Stimulated activated CD4-positive, alpha-beta T cell treated with anti-CD3 and anti-CD28 coated beads, Interleukin-2, amount 100 ng/mL, for 24 hours (primary cell): ENCODE data around the gene LIMS2.
A peak's percentile ranks its signal among the peaks of the same experiment; 100 is the strongest.

ENCODE experiments used
- DNase-seq, 2 donors: peaks; one replicate each; pipeline ENCODE4 v3.0.0-alpha.2; 2020

The LIMS2 gene

DNA sequence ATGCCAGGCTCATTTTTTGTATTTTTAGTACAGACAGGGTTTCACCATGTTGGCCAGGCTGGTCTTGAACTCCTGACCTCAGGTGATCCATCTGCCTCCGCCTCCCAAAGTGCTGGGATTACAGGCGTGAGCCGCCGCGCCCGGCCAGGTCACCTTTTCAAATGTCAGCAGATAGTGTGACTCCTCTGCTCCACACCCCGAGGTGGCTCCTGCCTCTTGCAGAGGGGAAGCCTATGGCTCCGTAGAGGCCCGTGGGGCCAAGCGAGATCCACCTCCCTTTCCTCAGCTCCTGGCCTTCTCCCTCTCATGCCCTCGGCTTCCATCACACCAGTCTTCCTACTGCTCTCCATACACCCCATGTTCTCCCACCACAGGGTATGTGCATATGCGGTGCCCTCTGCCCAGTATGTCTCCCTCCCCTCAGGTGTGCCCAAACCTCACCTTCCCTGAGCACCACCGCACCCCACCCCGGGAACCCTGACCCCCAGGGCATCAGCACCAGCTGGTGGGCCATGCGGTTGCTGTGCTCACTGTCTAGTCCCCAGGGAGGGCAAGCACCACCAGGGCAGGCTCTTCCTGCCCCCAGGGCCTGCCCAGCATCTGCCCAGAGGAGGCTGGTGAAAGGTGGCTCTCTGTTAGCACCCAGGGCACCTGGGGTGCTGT, 18.6 kb downstream of the LIMS2 start:
- DNase-seq = no peak

DNA sequence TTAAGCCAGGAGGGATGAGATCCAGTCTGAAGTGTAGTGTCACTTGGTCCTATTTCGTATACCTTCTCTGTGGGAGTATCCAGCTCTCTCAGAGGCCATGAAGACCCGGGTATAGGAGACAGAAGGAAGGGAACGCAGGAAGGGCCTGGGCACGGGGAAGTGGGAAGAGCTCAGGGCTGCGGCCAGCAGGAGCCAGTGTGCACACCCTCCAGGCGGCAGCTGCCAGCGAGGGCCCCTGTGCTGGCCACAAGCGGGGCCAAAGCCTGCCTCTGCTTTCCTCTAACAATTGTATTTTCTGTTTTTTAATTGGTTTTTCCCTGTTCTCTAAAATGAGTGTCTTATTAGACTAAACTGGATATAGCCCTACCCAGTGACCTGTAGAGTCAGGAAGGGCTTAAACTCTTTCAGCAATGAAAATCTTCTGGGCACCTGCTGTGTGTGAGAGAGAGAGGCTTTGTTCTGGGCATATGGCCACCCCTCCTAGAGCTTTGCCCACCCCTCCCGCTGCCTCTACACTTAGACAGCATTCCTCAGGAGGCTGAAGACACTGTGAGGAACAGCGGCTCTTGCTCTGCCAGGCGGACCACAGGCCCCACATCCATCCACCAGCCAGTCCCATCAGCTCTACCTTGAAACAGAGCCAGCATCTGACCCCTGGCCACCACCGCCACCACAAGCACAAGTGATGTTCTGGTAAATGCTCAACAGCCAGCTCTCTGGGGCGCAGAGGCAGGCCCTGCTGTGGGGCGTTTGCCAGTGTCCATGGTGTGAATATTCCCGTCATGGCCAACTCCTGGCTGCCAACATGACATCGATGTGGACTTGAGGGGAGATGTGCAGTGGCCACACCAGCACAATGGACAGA, 19.9 kb downstream of the LIMS2 start:
- DNase-seq = no peak

DNA sequence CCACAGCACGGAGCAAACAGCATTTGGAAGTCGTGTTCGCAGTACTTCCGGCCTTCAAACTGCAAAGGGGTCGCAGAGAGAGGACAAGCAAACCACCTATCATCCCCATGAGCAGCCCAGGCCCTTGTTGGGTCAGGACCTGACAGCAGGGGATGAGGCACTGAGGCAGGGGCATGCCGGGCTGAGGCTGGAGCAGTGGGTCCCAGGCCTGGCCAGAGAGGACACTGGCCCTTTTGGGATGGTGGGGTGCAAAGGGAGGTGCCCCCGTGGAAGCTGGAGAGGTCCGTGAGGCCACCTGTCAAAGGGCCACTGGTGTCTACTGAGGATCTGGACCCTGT, 20.5 kb downstream of the LIMS2 start:
- DNase-seq = no peak

DNA sequence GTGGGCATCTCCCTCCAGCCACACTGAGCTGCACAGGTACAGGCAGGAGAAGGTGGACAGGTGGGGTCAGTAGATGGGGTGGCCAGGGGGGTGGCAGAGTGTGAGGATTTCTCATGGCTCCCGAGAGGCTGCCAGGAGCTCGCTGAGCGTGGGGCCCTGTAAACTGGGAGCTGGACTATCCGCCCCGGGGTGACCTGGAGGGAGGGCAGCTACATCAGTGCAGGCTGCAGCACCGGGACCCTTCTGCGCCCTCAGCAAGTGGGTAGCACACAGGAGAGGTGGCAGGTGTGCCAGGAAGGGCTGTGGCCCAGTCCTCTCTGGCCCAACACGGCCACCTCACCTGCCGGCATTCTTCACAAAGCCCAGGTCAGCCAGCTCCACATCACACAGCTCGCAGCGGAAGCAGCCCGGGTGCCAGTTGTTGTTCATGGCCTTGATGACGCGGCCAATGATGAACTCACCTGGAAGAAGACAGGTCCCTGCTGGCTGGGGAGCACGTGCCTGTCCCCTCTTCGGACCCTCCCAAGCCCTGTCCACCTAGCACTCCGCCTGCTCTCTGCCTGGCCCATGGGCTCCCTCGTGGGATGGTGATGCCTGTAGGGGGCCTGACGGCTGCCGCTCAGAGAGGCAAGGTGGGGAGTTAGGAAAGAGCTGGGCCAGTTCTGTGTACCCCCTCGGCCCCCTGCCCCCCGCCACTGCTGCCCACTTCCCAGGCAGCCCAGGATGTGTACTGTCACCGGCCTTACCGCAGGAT, 21.1 kb downstream of the LIMS2 start:
- DNase-seq = no peak

DNA sequence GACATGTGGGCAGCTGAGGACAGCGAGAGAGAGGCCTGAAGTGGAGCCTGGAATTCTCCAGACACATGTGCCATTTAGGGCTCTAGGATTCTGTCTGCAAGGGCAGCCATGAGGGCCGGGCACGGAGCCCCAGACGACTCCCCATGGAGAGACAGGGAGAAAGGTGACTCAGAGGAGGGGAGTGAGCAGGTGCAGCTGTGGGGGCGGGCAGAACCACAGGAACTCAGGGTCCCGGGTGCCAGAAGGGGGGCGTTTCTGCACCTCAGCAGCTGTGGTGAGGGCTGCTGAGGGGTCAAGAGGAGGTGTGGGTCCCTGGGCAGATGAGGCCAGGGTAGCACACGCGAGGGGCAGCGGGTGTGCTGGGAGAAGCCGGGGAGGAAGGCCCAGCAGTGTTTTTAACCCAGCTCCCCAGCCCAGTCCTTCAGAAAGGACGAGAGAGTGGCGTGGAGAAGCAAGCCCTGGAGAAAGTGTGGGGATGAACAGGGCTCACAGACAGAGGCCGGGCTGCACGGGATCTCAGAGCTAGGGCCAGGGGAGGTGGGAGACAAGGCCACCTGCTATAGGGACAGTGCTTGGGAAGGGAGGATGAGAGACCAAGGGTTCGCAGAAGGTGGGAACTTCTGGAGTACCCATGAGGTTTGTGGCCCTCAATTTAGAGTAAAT, 21.8 kb downstream of the LIMS2 start:
- DNase-seq = no peak

DNA sequence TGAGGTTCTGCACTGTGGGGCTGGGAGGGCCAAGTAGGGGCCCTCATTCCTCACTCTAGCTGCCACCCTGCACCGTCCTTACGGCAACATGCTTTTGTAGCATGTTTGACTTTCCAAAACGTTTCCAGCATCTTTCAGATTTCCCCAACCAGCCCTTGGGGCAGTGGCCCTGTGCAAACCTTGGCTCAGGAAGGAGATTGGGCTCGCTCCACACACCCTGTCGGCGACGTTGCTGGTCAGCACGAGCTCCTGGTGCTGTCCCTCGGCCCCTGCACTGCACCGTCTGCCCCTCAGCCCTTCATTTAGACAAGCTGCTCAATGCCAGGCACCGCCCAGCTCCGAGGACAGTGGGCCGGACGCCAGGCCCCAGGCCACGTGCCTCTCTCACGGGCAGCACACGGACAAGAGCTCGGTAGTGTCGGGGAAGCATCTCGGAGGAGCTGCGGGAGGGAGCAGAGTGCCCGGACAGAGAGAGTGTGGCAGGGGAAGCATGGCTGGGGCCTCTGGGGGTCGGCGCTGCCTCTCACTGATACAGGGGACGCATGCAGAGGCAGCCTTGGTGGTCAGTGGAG, 22.5 kb downstream of the LIMS2 start:
- no peak for DNase-seq

DNA sequence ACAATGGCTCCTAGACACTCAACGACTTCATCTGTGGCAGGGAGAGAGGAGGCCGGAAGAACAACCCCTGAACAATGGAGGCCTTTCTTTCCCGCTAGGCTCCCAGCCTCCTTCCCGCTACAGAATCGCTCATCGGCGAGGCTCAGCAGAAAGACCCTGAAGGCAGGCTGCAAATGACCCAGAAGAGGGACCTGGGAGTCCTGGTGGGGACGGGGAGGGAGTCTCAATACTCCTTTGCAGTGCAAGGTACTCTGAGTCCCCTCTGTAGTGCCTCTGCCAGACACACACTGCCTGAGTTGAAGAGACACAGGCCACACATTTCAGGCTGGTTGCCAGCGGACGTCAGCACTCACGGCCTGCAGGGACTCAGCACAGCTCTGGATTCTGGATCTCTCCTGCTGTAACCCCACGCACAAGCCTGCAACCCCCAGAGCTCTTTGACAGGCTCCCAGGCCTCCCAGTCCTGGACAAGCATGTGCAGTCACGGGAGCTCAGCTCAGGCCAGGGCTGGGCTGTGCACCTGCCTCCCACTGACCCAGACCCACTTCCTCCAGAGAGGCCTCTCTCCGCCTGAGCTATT, 23.3 kb downstream of the LIMS2 start:
- DNase-seq = no peak

DNA sequence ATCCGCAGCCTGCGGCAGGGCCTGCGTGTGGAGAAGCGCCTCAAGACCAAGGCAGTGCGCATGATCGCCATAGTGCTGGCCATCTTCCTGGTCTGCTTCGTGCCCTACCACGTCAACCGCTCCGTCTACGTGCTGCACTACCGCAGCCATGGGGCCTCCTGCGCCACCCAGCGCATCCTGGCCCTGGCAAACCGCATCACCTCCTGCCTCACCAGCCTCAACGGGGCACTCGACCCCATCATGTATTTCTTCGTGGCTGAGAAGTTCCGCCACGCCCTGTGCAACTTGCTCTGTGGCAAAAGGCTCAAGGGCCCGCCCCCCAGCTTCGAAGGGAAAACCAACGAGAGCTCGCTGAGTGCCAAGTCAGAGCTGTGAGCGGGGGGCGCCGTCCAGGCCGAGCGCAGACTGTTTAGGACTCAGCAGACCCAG, 23.9 kb downstream of the LIMS2 start:
- DNase-seq = no peak

DNA sequence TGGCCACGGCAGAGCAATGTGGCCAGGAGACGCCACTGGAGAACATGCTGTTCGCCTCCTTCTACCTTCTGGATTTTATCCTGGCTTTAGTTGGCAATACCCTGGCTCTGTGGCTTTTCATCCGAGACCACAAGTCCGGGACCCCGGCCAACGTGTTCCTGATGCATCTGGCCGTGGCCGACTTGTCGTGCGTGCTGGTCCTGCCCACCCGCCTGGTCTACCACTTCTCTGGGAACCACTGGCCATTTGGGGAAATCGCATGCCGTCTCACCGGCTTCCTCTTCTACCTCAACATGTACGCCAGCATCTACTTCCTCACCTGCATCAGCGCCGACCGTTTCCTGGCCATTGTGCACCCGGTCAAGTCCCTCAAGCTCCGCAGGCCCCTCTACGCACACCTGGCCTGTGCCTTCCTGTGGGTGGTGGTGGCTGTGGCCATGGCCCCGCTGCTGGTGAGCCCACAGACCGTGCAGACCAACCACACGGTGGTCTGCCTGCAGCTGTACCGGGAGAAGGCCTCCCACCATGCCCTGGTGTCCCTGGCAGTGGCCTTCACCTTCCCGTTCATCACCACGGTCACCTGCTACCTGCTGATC, 24.4 kb downstream of the LIMS2 start:
- DNase-seq = no peak

DNA sequence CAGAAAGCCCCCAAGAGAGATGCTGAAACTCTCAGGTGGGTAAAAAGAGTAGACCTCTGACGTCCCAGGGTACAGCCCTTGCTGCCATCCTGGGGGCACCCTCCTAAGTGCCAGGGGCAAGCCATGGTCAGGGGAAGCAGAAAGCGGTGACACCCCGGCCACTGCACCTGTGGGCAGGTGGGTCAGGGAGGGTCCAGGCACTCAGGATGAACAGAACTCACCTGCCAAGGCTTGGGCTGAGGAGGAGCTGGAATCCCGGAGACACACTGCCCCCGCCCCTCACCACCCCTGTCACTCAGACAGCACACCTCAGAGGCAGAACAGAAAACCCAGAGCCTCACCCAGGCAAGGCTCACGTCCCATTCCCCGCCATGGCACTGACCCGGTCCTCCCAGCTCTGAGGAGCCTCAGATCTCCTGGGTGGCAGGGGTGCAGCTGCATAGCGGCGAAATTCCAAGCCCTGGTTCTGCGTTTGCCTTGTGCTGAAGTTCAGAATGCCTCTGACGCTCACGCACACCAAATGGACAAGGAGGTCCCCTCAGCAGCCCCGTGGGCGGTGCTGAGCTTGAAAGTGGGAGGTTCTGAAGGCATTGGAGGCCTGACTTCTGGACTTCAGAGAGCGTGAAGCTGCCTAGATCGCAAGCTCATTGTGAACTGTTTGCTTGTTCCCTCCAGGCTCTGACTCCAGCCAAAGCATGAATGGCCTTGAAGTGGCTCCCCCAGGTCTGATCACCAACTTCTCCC, 25.1 kb downstream of the LIMS2 start:
- DNase-seq = no peak

DNA sequence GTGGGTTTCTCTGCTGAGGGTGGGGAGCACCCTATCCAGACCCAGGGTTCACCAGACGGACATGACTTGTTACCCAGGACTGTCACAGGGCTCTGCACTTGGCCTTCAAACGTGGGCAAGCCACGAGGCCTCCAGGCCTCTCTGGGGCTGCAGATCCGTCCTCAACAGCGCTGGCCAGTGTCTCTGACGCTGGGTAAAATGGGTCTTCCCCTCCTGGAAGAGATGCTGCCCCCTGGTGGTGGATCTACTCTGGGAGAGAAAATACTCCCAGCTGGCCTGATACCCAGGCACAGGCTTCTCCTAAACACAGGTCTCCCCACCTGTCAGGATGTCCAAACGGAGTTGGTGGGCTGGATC, 25.7 kb downstream of the LIMS2 start:
- peak; percentile 87 to 96 for DNase-seq

DNA sequence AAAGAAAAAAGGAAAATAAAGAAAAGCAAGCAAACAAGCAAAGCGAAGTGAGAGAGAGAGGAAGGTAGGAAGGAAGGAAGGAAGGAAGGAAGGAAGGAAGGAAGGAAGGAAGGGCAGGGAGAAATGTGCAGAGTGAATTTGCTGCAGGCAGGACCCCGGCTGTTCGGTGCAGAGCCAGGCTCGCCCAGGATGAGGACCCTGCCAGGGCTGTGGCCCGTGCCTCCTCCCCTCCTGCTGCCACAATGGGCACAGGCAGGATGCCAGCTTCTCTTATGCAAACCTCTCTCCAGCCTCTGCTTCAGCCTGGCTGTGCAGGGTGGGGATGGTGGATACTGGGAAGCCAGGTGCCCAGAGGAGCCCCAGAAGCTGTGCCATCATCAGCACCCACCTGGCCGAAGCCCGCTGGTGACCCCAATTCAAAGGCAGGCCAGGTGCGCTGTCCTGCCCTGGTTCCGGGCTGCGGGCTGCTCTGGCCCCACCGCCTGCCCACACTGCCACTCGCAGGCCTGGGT, 26.2 kb downstream of the LIMS2 start:
- DNase-seq = no peak

DNA sequence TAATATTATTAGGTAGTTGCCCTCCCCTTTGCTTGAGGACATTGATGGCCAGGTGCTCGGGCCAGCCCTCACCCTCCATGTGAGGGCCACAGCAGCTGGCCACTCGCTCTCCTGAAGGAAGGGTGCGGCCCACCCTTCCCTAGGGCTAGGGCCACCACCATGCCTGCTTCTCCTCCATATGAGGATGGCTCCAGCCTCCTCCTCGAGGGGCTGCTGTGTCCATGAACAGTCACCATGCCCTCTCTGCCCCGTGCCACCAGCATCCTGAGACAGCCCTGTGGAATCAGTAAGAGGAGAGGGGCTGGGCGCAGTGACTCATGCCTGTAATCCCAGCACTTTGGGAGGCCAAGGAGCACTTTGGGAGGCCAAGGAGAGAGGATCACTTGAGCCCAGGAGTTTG, 27.0 kb downstream of the LIMS2 start:
- DNase-seq = no peak

DNA sequence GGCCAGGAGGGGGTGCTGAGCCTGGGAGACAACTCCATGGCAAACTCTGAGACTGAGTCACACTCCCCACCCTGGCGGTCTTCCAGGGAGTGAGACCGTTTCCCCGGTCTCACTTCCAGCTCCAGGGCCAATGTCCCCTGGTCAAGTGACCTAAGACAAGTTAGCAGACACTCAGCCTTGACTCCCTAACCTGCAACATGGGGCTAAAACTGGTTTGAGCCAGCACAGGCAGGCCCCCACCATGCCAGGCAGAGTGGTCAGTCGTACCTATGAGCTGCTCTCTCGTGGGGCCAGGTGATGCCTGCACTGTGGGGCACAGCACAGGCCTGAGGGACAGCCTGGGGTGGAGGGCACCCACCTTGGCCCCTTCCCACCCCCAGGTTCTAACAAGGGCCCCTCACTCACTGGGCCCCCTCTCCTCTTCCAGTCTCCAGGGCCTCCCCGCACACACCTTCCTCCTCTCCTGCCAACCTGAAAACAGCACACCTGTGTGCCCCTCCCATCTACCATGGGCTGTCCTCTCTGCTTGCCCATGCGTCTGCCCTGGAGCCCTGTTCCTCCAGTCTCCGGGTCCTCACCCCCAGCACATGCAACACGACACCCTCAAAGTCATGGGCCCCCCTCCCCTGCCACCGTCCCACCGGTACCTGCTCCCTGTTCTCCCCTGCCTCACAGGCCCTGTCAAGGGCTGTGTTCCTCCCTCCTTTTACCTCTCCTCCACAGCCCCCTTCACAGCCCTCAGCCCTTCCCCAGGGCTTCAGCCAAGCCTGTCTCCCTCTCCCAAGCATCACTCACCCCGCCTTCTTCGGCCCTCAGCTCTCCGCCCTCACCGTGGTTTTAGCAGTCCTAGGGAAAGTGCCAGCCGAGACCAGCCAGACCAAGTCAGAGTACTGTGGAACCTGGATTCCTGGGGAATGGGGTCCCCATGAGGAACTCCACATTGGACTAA, 27.8 kb downstream of the LIMS2 start:
- DNase-seq = no peak

DNA sequence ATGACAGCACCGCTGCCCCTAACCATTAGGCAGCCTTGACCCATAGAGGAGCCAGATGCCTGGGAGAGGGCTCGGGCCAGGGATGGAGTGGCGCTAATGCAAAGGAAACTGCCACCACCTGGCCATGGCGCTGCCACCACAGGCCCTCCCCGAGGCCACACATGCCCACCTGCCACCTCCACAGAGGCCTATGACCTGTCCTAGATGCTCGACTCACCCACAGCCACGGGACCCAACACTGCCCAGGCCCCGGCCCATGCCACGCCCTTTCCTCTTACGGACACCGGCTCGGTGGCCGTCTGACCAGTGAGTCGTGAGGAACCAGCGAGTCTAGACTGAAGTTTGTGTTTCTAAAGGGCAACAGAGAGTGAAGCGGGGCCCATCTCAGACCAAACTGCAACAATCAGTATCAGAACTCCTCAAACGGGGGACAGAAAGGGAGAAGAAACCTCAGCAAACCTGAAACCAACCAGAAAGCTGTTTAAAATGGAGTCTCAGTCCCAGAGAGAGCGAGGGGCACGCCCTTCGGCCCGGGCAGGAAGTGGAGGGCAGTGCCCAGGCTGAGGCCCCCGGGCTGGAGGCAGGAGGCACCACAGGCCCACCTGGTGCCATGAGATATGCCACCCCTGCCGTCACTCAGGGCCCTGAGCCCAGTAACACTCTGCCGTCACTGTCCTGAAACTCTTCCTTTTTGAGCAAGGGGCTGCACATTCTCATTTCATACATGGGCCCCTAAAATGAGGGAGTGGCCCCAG, 28.7 kb downstream of the LIMS2 start:
- DNase-seq = no peak

DNA sequence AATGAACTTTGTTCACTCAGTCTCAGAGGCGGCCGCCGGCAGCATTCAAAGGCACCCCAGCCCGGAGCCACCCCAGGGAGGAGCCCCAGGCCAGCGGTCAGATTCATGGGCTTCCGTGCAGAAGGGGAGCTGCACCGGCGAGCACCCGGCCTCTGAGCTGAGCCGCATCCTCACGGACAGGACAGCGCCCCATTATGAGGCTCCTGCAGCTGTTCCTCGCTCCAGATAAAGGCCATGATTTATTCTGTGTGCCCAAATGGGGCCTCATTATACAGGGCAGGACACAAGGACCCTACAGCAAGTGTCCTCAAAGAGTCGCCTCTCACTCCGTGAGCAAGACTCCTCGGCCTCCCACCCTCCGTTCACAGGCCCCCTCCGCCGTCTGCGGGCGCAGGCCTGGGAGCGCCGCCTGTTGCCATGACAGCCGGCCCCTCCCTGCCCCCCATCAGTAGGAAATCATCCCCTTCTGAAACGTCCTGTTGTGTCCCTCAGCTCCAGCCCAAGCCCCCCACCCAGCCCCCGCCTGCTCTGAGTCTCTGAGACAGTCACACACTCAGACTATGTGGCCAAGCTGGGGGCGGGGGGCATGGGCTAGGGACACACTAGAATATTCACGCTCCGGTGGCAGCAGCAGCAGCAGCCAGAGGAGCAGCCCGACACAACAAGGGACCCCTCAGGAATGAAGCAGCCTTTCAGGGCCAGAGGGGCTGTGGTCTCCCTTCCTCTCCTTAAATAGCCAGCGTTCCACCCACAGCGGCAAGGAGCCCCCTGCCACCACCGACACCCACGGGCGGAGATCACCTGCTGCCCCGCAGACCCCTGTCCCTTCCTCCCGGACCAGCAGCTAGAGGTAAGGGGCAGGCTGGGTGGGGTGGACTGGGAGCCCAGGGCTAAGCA, 29.7 kb downstream of the LIMS2 start, which contains the start of gene GPR17:
Gene GPR17 (plus strand): TSS at position 759 of the 897 bp plus-strand sequence. CDS start 4,583 bp downstream, outside the sequence.
- no peak for DNase-seq

DNA sequence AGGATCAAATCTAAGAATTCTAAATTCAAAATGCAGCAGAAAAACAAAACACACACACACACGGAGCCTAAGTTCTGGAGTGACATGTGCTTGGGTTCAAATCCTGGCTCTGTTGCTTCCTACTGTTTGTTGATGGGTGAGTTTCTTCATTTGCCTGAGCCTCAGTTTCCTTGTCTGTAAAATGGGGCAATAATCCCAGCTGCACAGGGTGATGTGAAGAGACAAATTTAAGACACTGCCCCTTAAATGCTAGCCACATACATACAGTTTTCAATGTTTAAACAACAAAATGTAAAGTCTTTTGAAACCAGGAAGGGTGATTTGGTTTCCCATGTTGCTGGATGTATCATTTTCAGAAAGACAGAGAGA, 30.3 kb downstream of the LIMS2 start:
- no peak for DNase-seq
